LoVo (cell line): ENCODE results near the gene GABRG3.

Source experiments
- DNase-seq: peaks from one replicate; pipeline ENCODE4 v3.0.0-alpha.2; 2016; ENCODE audit warnings: low spot score

The GABRG3 gene

GRCh38 chr15:27418726-27419125 is 447.7 kb downstream of the GABRG3 start:
- no peak for DNase-seq

GRCh38 chr15:27422997-27423396 is 452.0 kb downstream of the GABRG3 start:
- no peak for DNase-seq

GRCh38 chr15:27426805-27427204 is 455.8 kb downstream of the GABRG3 start:
- DNase-seq = no peak

- no peak for DNase-seq
Observed at GRCh38 chr15:27427276-27427675, 456.3 kb downstream of the GABRG3 start.

- DNase-seq = no peak
Observed at GRCh38 chr15:27428151-27428550, 457.2 kb downstream of the GABRG3 start.

GRCh38 chr15:27429577-27429976 is 458.6 kb downstream of the GABRG3 start:
- no peak for DNase-seq

GRCh38 chr15:27433604-27434003 is 462.6 kb downstream of the GABRG3 start:
- DNase-seq = no peak

GRCh38 chr15:27438403-27439375 is 467.7 kb downstream of the GABRG3 start:
- no peak for DNase-seq

GRCh38 chr15:27441120-27441519 is 470.1 kb downstream of the GABRG3 start:
- no peak for DNase-seq

GRCh38 chr15:27448234-27448633 is 477.3 kb downstream of the GABRG3 start:
- no peak for DNase-seq

- DNase-seq = no peak
Observed at GRCh38 chr15:27448986-27449385, 478.0 kb downstream of the GABRG3 start.

GRCh38 chr15:27449941-27450340 is 479.0 kb downstream of the GABRG3 start:
- DNase-seq = no peak

GRCh38 chr15:27454281-27455075 is 483.5 kb downstream of the GABRG3 start:
- DNase-seq = no peak

GRCh38 chr15:27456807-27457206 is 485.8 kb downstream of the GABRG3 start:
- DNase-seq = no peak

- DNase-seq = no peak
Observed at GRCh38 chr15:27457766-27458165, 486.8 kb downstream of the GABRG3 start.

- no peak for DNase-seq
Observed at GRCh38 chr15:27458345-27459084, 487.5 kb downstream of the GABRG3 start.

GRCh38 chr15:27459836-27460235 is 488.9 kb downstream of the GABRG3 start:
- no peak for DNase-seq

- DNase-seq = no peak
Observed at GRCh38 chr15:27461181-27461580, 490.2 kb downstream of the GABRG3 start.

GRCh38 chr15:27463525-27464088 is 492.6 kb downstream of the GABRG3 start:
- DNase-seq = no peak

GRCh38 chr15:27464941-27465612 is 494.1 kb downstream of the GABRG3 start:
- DNase-seq = no peak

- DNase-seq = no peak
Observed at GRCh38 chr15:27466758-27467157, 495.8 kb downstream of the GABRG3 start.
